ENCODE data around the gene SLC47A2.

Gene SLC47A2

GRCh38 chr17:19747159-19747719, 30.9 kb upstream of the SLC47A2 start:
- DNase-seq = no peak

- DNase-seq = no peak
Measured at GRCh38 chr17:19746517-19746916, 30.1 kb upstream of the SLC47A2 start.

GRCh38 chr17:19744922-19745757, 28.8 kb upstream of the SLC47A2 start:
- DNase-seq = peak; percentile 83

GRCh38 chr17:19744492-19744891, 28.1 kb upstream of the SLC47A2 start:
- DNase-seq = no peak

- DNase-seq = no peak
Measured at GRCh38 chr17:19743101-19744100, 27.0 kb upstream of the SLC47A2 start.

- no peak for DNase-seq
Measured at GRCh38 chr17:19742495-19742894, 26.1 kb upstream of the SLC47A2 start.

GRCh38 chr17:19741832-19742457, 25.6 kb upstream of the SLC47A2 start:
- DNase-seq = no peak

- no peak for DNase-seq
Measured at GRCh38 chr17:19740933-19741332, 24.5 kb upstream of the SLC47A2 start.

GRCh38 chr17:19739241-19740201, 23.1 kb upstream of the SLC47A2 start:
- DNase-seq = no peak

GRCh38 chr17:19738757-19739156, 22.4 kb upstream of the SLC47A2 start:
- DNase-seq = no peak

- DNase-seq = no peak
Measured at GRCh38 chr17:19738073-19738449, 21.7 kb upstream of the SLC47A2 start.

- no peak for DNase-seq
Measured at GRCh38 chr17:19737305-19738072, 21.1 kb upstream of the SLC47A2 start.

- no peak for DNase-seq
Measured at GRCh38 chr17:19736071-19736470, 19.7 kb upstream of the SLC47A2 start.

- no peak for DNase-seq
Measured at GRCh38 chr17:19733953-19734526, 17.7 kb upstream of the SLC47A2 start.

- DNase-seq = no peak
Measured at GRCh38 chr17:19731626-19732025, 15.2 kb upstream of the SLC47A2 start.

- no peak for DNase-seq
Measured at GRCh38 chr17:19730843-19731242, 14.5 kb upstream of the SLC47A2 start.

GRCh38 chr17:19729900-19730299, 13.5 kb upstream of the SLC47A2 start:
- DNase-seq = no peak

GRCh38 chr17:19728084-19728495, 11.7 kb upstream of the SLC47A2 start:
- DNase-seq = no peak

GRCh38 chr17:19727501-19728078, 11.2 kb upstream of the SLC47A2 start:
- DNase-seq = no peak

Measured in CD4-positive, alpha-beta T cell treated with Interleukin-21 for 1 hour (primary cell).